Type B pancreatic cell (in vitro differentiated cells): ENCODE data around the gene CCDC8. TPM values are rescaled to one million over a fixed set of nuclear protein-coding genes. Genes with fewer than 3 reads are reported as not detected.
"Not testable (repeated sequence)": the region's sequence is repeated elsewhere in the genome, so short reads cannot be mapped to it uniquely, and the experiment has no call there.

Experiments used
- DNase-seq: peaks from one replicate; pipeline ENCODE4 v3.0.0; 2021; ENCODE audit warnings: mixed read lengths; ENCODE audit not compliant: unreplicated experiment; ENCODE audit errors: extremely low spot score
- H3K27ac Mint-ChIP-seq: 2 replicates; pipeline ENCODE4 v1.8.0; 2021; ENCODE audit warnings: mild to moderate bottlenecking, mixed read lengths
- H3K27me3 Mint-ChIP-seq: 2 replicates; pipeline ENCODE4 v1.8.0; 2021; ENCODE audit warnings: mixed read lengths
- H3K36me3 Mint-ChIP-seq: 2 replicates; pipeline ENCODE4 v1.8.0; 2021; ENCODE audit warnings: mixed read lengths
- H3K4me1 Mint-ChIP-seq: one replicate; pipeline ENCODE4 v1.8.0; 2021; ENCODE audit warnings: mixed read lengths; ENCODE audit not compliant: unreplicated experiment
- H3K4me3 Mint-ChIP-seq: 2 replicates; pipeline ENCODE4 v1.8.0; 2021; ENCODE audit warnings: mild to moderate bottlenecking, mixed read lengths
- H3K9me3 Mint-ChIP-seq: 2 replicates; pipeline ENCODE4 v1.8.0; 2021; ENCODE audit warnings: mixed read lengths
- CTCF ChIP-seq: fragments of 200-600 bp; sonication (generic); conservative IDR thresholded peaks from 2 replicates; pipeline ENCODE4 v1.5.0; 2021; ENCODE audit warnings: antibody characterized with exemption, mild to moderate bottlenecking
- total RNA-seq: library from RNA; stranded (reverse); gene quantifications from 2 replicates; pipeline ENCODE4 v1.2.1, GENCODE V29; 2021; ENCODE audit warnings: low replicate concordance

Gene CCDC8
- total RNA-seq, 1 donor from 2014 or later: 29.3 TPM

GRCh38 chr19:46420056-46420455 is 6.7 kb upstream of the CCDC8 start:
- peaks cover 4% of the 10 kb centered on the region for H3K4me1 Mint-ChIP-seq
- TF ChIP-seq CTCF: no peak

GRCh38 chr19:46415804-46416709 is 2.7 kb upstream of the CCDC8 start:
- peak overlapping the region; percentile 85 for H3K4me3 Mint-ChIP-seq
- not testable (repeated sequence) for H3K9me3 Mint-ChIP-seq, H3K27me3 Mint-ChIP-seq, H3K36me3 Mint-ChIP-seq
- peaks cover 23% of the 10 kb centered on the region for H3K4me1 Mint-ChIP-seq
- peak; percentile 92 for DNase-seq
- peak overlapping the region; percentile 82 for H3K27ac Mint-ChIP-seq

More at GRCh38 chr19:46420056-46420455, 6.7 kb upstream of the CCDC8 start:
- Mint-ChIP-seq H3K27me3 (peaks cover 3% of the 10 kb centered on the region), H3K36me3 (no peaks in the 10 kb centered on the region), H3K9me3 (no peaks in the 10 kb centered on the region), H3K4me3 (no peak overlapping the region), H3K27ac (no peak overlapping the region)
- no peak for DNase-seq

- H3K4me1 Mint-ChIP-seq: peaks cover 30% of the 10 kb centered on the region
- not testable (repeated sequence) for H3K9me3 Mint-ChIP-seq, H3K36me3 Mint-ChIP-seq, H3K27ac Mint-ChIP-seq, H3K27me3 Mint-ChIP-seq, DNase-seq
- H3K4me3 Mint-ChIP-seq: peak overlapping the region; percentile 85
These were observed 1.5 kb upstream of the CCDC8 start for GRCh38 chr19:46414899-46415298.

- no peaks in the 10 kb centered on the region for H3K9me3 Mint-ChIP-seq
- peak overlapping the region; percentile 83 for H3K27ac Mint-ChIP-seq
- no peak for DNase-seq
- H3K27me3 Mint-ChIP-seq: peaks cover 4% of the 10 kb centered on the region
- H3K4me1 Mint-ChIP-seq: peaks cover 41% of the 10 kb centered on the region
- peaks cover 9% of the 10 kb centered on the region for H3K36me3 Mint-ChIP-seq
- TF ChIP-seq CTCF: no peak
- peak overlapping the region; percentile 97 for H3K4me3 Mint-ChIP-seq
These were observed 608 bp downstream of the CCDC8 start for GRCh38 chr19:46412650-46413261.

- no peak for DNase-seq
- Mint-ChIP-seq H3K27ac (peak overlapping the region; percentile 83), H3K27me3 (peaks cover 5% of the 10 kb centered on the region), H3K9me3 (no peaks in the 10 kb centered on the region), H3K4me3 (peak overlapping the region; percentile 97), H3K4me1 (peaks cover 46% of the 10 kb centered on the region), H3K36me3 (peaks cover 9% of the 10 kb centered on the region)
- TF ChIP-seq CTCF: no peak
These were observed 1.3 kb downstream of the CCDC8 start for GRCh38 chr19:46411925-46412649.

GRCh38 chr19:46411088-46411924 is 2.1 kb downstream of the CCDC8 start:
- Mint-ChIP-seq H3K36me3 (peaks cover 9% of the 10 kb centered on the region), H3K4me3 (peak overlapping the region; percentile 97), H3K27me3 (peaks cover 7% of the 10 kb centered on the region), H3K9me3 (no peaks in the 10 kb centered on the region), H3K4me1 (peaks cover 42% of the 10 kb centered on the region), H3K27ac (peak overlapping the region; percentile 39)
- no peak for TF ChIP-seq CTCF
- DNase-seq: no peak
